ENCODE results near the gene GOLGA8K.
"Not testable (repeated sequence)": the region's sequence is repeated elsewhere in the genome, so short reads cannot be mapped to it uniquely, and the experiment has no call there.

GRCh38 chr15:32403192-32403591, at the start of gene GOLGA8K:
- not testable (repeated sequence) for TF ChIP-seq CTCF (conservative IDR thresholded peaks at IDR 0.05 in 1 of 2, IDR thresholded peaks at IDR 0.05 in 1 of 2; ENCODE audit: low read depth in 1 of 2, low read length in 2 of 2); EZH2 (IDR thresholded peaks at IDR 0.05; ENCODE audit: low read length, missing control alignments)
